Naive thymus-derived CD4-positive, alpha-beta T cell (primary cell): Measurements from ENCODE around the gene GABRG3. TPM values are rescaled to one million over a fixed set of nuclear protein-coding genes. Genes with fewer than 3 reads are reported as not detected.

ENCODE experiments used
- ATAC-seq: fragments of 150-1000 bp; cut with Tn5 transposase; 2 replicates; pipeline ENCODE4 v1.10.0; 2021; ENCODE audit warnings: mild to moderate bottlenecking, moderate library complexity
- CTCF ChIA-PET: fragments of 350-600 bp; sonication (Branson Sonifier 250); formaldehyde crosslinking; loops from one replicate; lab custom pipeline; 2021; ENCODE audit warnings: antibody characterized with exemption; lab: Charles Lee
- POLR2A ChIA-PET: fragments of 350-600 bp; sonication (Branson Sonifier 250); formaldehyde crosslinking; loops from one replicate; lab custom pipeline; 2021; ENCODE audit warnings: antibody characterized with exemption, inconsistent platforms; lab: Charles Lee
- DNase-seq, 9 donors: peaks; one replicate each; pipeline versions ENCODE4 v3.0.0 to v3.0.0-alpha.2; 2020 to 2022; ENCODE audit warnings: mixed read lengths in 1 of 9
- H3K27ac ChIP-seq: one replicate; pipeline ENCODE4 v1.7.0; 2013; ENCODE audit warnings: mild to moderate bottlenecking, low read depth, low read length, moderate library complexity
- H3K27me3 ChIP-seq, 2 donors: one replicate each; pipeline ENCODE4 v1.7.0; 2013; ENCODE audit warnings: low read length in 2 of 2, mild to moderate bottlenecking in 2 of 2, moderate library complexity in 2 of 2; ENCODE audit not compliant: control insufficient read depth in 2 of 2, insufficient read depth in 2 of 2
- H3K36me3 ChIP-seq, 3 experiments: 1 replicate in 2 of 3; 2 replicates in 1 of 3; pipeline ENCODE4 v1.7.0; 2013; ENCODE audit warnings: low read length in 3 of 3, mild to moderate bottlenecking in 3 of 3, moderate library complexity in 1 of 3; ENCODE audit not compliant: insufficient read depth in 3 of 3, control insufficient read depth in 2 of 3
- H3K4me1 ChIP-seq, 2 donors: one replicate each; pipeline ENCODE4 v1.7.0; 2013; ENCODE audit warnings: low read length in 2 of 2, mild to moderate bottlenecking in 2 of 2, moderate library complexity in 1 of 2; ENCODE audit not compliant: control insufficient read depth in 2 of 2, insufficient read depth in 2 of 2
- H3K4me3 ChIP-seq: 2 replicates; pipeline ENCODE4 v1.7.0; 2013; ENCODE audit warnings: mild to moderate bottlenecking, low read length
- H3K9me3 ChIP-seq, 3 experiments: 1 replicate in 2 of 3; 2 replicates in 1 of 3; pipeline ENCODE4 v1.7.0; 2013; ENCODE audit warnings: low read length in 3 of 3; ENCODE audit not compliant: control insufficient read depth in 2 of 3
- H3K27ac Mint-ChIP-seq, 9 donors: one replicate each; pipeline ENCODE4 v1.8.0; 2020 to 2022; ENCODE audit warnings: mixed read lengths in 9 of 9, mild to moderate bottlenecking in 8 of 9, moderate library complexity in 5 of 9, inconsistent platforms in 2 of 9
- H3K27me3 Mint-ChIP-seq, 5 donors: one replicate each; pipeline ENCODE4 v1.8.0; 2021 to 2022; ENCODE audit warnings: mixed read lengths in 5 of 5, mild to moderate bottlenecking in 1 of 5
- H3K36me3 Mint-ChIP-seq, 5 donors: one replicate each; pipeline ENCODE4 v1.8.0; 2020 to 2022; ENCODE audit warnings: mixed read lengths in 5 of 5, mild to moderate bottlenecking in 3 of 5, inconsistent platforms in 1 of 5
- H3K4me1 Mint-ChIP-seq, 7 donors: one replicate each; pipeline ENCODE4 v1.8.0; 2020 to 2022; ENCODE audit warnings: mixed read lengths in 7 of 7, mild to moderate bottlenecking in 3 of 7, inconsistent platforms in 1 of 7
- H3K4me3 Mint-ChIP-seq, 10 donors: one replicate each; pipeline ENCODE4 v1.8.0; 2020 to 2022; ENCODE audit warnings: mild to moderate bottlenecking in 10 of 10, mixed read lengths in 10 of 10, moderate library complexity in 6 of 10, inconsistent platforms in 2 of 10
- H3K9me3 Mint-ChIP-seq, 11 donors: one replicate each; pipeline ENCODE4 v1.8.0; 2020 to 2022; ENCODE audit warnings: mixed read lengths in 11 of 11, mild to moderate bottlenecking in 4 of 11, inconsistent platforms in 1 of 11, moderate library complexity in 1 of 11
- intact Hi-C, 2 donors: fragments of 100-400 bp; cut with micrococcal nuclease; formaldehyde crosslinking; loops; one replicate each; pipeline ENCODE4 v1.15.1; 2023
- polyA plus RNA-seq, 2 donors: library from polyadenylated mRNA; unstranded; fragments of 300-500 nt; fragmentation: Illumina TruSeq; gene quantifications; one replicate each; pipeline ENCODE4 v1.2.3, GENCODE V29; 2021
- total RNA-seq, 6 experiments: library from RNA in 5 of 6; stranded (reverse) in 5 of 6; gene quantifications; 1 replicate in 5 of 6; 2 replicates in 1 of 6; pipeline ENCODE4 v1.2.3 and lab custom pipeline; 2021 to 2026

GABRG3 gene
- total and polyA plus RNA-seq, 7 experiments from 2014 or later: not detected

DNA sequence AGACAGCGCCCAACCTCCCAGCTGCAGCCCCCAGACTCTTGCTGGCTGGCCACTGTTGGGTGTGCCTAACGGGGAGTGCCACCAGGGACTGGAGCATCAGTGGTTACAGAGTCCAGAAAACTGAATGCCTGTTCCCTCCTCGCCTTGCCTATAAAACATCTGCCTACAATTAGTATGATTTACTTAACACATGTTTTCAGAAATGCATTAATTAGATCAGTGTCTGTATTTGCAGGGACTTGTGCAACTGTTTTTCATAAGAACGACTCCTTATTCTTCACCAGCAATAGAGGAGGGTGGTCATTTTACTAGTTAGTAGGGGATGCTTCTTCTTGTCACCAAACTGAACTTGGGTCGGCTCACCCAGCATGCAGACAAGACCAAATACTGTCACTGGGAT is 248.7 kb downstream of the GABRG3 start:
- H3K4me3 ChIP-seq: no peak overlapping the region
- H3K9me3 Mint-ChIP-seq: peaks cover 0 to 18% (median 10%) of the 10 kb centered on the region in 11 donors
- no peaks in the 10 kb centered on the region for H3K27me3 ChIP-seq
- no peak for ATAC-seq
- no peak for DNase-seq
- no peak overlapping the region for H3K27ac Mint-ChIP-seq
- intact Hi-C loops: no loop called here
- CTCF ChIA-PET: no interaction called here
- POLR2A ChIA-PET: no interaction called here
- no peaks in the 10 kb centered on the region for H3K9me3 ChIP-seq
- H3K36me3 ChIP-seq: no peaks in the 10 kb centered on the region
- H3K36me3 Mint-ChIP-seq: no peaks in the 10 kb centered on the region
- no peaks in the 10 kb centered on the region for H3K4me1 ChIP-seq
- no peak overlapping the region for H3K27ac ChIP-seq
- no peak overlapping the region for H3K4me3 Mint-ChIP-seq
- no peaks in the 10 kb centered on the region for H3K4me1 Mint-ChIP-seq
- peaks cover 0 to 5% (median 0%) of the 10 kb centered on the region in 5 donors for H3K27me3 Mint-ChIP-seq

GRCh38 chr15:27220199-27220598 is 249.2 kb downstream of the GABRG3 start:
- no peaks in the 10 kb centered on the region for H3K27me3 ChIP-seq
- intact Hi-C loops: no loop called here

GRCh38 chr15:27222479-27222878 is 251.5 kb downstream of the GABRG3 start:
- ChIA-PET POLR2A (no interaction called here), CTCF (no interaction called here)
- DNase-seq (no peak), ATAC-seq (no peak)
- no peaks in the 10 kb centered on the region for H3K27me3 ChIP-seq
- peaks cover 0 to 2% (median 0%) of the 10 kb centered on the region in 7 donors for H3K4me1 Mint-ChIP-seq
- H3K4me1 ChIP-seq: no peaks in the 10 kb centered on the region
- H3K36me3 ChIP-seq: no peaks in the 10 kb centered on the region
- H3K36me3 Mint-ChIP-seq: no peaks in the 10 kb centered on the region
- intact Hi-C loops: no loop called here
- H3K9me3 Mint-ChIP-seq: peaks cover 0 to 24% (median 10%) of the 10 kb centered on the region in 11 donors
- no peak overlapping the region for H3K4me3 ChIP-seq
- H3K27ac ChIP-seq: no peak overlapping the region
- peaks cover 0 to 5% (median 0%) of the 10 kb centered on the region in 5 donors for H3K27me3 Mint-ChIP-seq
- H3K27ac Mint-ChIP-seq: no peak overlapping the region
- no peaks in the 10 kb centered on the region for H3K9me3 ChIP-seq
- no peak overlapping the region for H3K4me3 Mint-ChIP-seq

More at GRCh38 chr15:27220199-27220598, 249.2 kb downstream of the GABRG3 start:
- no peaks in the 10 kb centered on the region for H3K9me3 ChIP-seq
- Mint-ChIP-seq H3K27me3 (peaks cover 0 to 5% (median 0%) of the 10 kb centered on the region in 5 donors), H3K4me1 (no peaks in the 10 kb centered on the region), H3K27ac (no peak overlapping the region), H3K9me3 (peaks cover 0 to 19% (median 10%) of the 10 kb centered on the region in 11 donors), H3K36me3 (no peaks in the 10 kb centered on the region), H3K4me3 (no peak overlapping the region)
- DNase-seq (no peak), ATAC-seq (no peak)
- no peak overlapping the region for H3K27ac ChIP-seq
- CTCF ChIA-PET: no interaction called here
- POLR2A ChIA-PET: no interaction called here
- H3K36me3 ChIP-seq: no peaks in the 10 kb centered on the region
- H3K4me3 ChIP-seq: no peak overlapping the region
- no peaks in the 10 kb centered on the region for H3K4me1 ChIP-seq

- Histone ChIP-seq H3K4me1 (no peaks in the 10 kb centered on the region), H3K27ac (no peak overlapping the region), H3K36me3 (no peaks in the 10 kb centered on the region), H3K9me3 (no peaks in the 10 kb centered on the region), H3K4me3 (no peak overlapping the region), H3K27me3 (no peaks in the 10 kb centered on the region)
- ChIA-PET POLR2A (no interaction called here), CTCF (no interaction called here)
- H3K27ac Mint-ChIP-seq: no peak overlapping the region
- ATAC-seq (no peak), DNase-seq (no peak)
- H3K4me3 Mint-ChIP-seq: no peak overlapping the region
- peaks cover 0 to 23% (median 10%) of the 10 kb centered on the region in 11 donors for H3K9me3 Mint-ChIP-seq
- no peaks in the 10 kb centered on the region for H3K36me3 Mint-ChIP-seq
- peaks cover 0 to 5% (median 0%) of the 10 kb centered on the region in 5 donors for H3K27me3 Mint-ChIP-seq
- peaks cover 0 to 2% (median 0%) of the 10 kb centered on the region in 7 donors for H3K4me1 Mint-ChIP-seq
- intact Hi-C loops: no loop called here
These were observed 252.2 kb downstream of the GABRG3 start for GRCh38 chr15:27223179-27223578.

GRCh38 chr15:27231811-27232210 is 260.8 kb downstream of the GABRG3 start:
- intact Hi-C loops: no loop called here
- no peaks in the 10 kb centered on the region for H3K9me3 ChIP-seq
- DNase-seq (no peak), ATAC-seq (no peak)
- Mint-ChIP-seq H3K36me3 (no peaks in the 10 kb centered on the region), H3K9me3 (peaks cover 0 to 19% (median under 1%) of the 10 kb centered on the region in 11 donors), H3K27me3 (no peaks in the 10 kb centered on the region), H3K27ac (no peak overlapping the region), H3K4me3 (no peak overlapping the region), H3K4me1 (no peaks in the 10 kb centered on the region)
- H3K36me3 ChIP-seq: no peaks in the 10 kb centered on the region
- H3K27ac ChIP-seq: no peak overlapping the region
- ChIA-PET POLR2A (no interaction called here), CTCF (no interaction called here)
- no peak overlapping the region for H3K4me3 ChIP-seq
- H3K4me1 ChIP-seq: no peaks in the 10 kb centered on the region
- H3K27me3 ChIP-seq: no peaks in the 10 kb centered on the region

GRCh38 chr15:27232876-27233275 is 261.9 kb downstream of the GABRG3 start:
- Histone ChIP-seq H3K36me3 (no peaks in the 10 kb centered on the region), H3K27me3 (no peaks in the 10 kb centered on the region), H3K4me3 (no peak overlapping the region), H3K4me1 (no peaks in the 10 kb centered on the region), H3K27ac (no peak overlapping the region), H3K9me3 (no peaks in the 10 kb centered on the region)
- no peaks in the 10 kb centered on the region for H3K36me3 Mint-ChIP-seq
- CTCF ChIA-PET: no interaction called here
- no peak overlapping the region for H3K4me3 Mint-ChIP-seq
- H3K9me3 Mint-ChIP-seq: peaks cover 0 to 22% (median 2%) of the 10 kb centered on the region in 11 donors
- no peak for DNase-seq
- POLR2A ChIA-PET: no interaction called here
- no peaks in the 10 kb centered on the region for H3K27me3 Mint-ChIP-seq
- H3K4me1 Mint-ChIP-seq: no peaks in the 10 kb centered on the region
- intact Hi-C loops: no loop called here
- no peak for ATAC-seq
- no peak overlapping the region for H3K27ac Mint-ChIP-seq

DNA sequence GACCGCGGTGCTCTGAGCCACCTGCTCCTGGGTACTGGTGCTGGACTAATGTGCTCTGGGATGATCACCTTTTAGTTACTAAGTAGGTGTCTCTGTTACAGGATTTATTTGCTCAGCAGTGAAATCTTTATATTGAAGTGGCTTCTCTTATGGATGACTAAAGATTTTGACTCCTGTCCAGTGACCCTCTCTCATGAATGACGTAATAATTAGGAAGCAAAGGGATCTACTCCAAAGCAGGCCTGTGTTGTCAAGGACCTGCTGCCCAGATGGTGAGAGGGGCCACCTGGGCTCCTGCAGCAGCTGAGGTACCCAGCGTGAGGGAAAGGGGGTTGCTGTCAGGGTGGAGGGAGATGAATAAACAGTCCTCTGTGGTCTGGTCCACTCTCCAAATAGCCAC is 263.6 kb downstream of the GABRG3 start:
- H3K36me3 Mint-ChIP-seq: no peaks in the 10 kb centered on the region
- ChIA-PET CTCF (no interaction called here), POLR2A (no interaction called here)
- no peaks in the 10 kb centered on the region for H3K4me1 ChIP-seq
- no peak overlapping the region for H3K4me3 Mint-ChIP-seq
- H3K9me3 ChIP-seq: no peaks in the 10 kb centered on the region
- no peak for ATAC-seq
- no peak overlapping the region for H3K4me3 ChIP-seq
- intact Hi-C loops: no loop called here
- DNase-seq: no peak
- H3K36me3 ChIP-seq: no peaks in the 10 kb centered on the region
- H3K4me1 Mint-ChIP-seq: no peaks in the 10 kb centered on the region
- H3K9me3 Mint-ChIP-seq: peaks cover 0 to 12% (median 2%) of the 10 kb centered on the region in 11 donors
- H3K27me3 ChIP-seq: no peaks in the 10 kb centered on the region
- no peaks in the 10 kb centered on the region for H3K27me3 Mint-ChIP-seq
- no peak overlapping the region for H3K27ac ChIP-seq
- no peak overlapping the region for H3K27ac Mint-ChIP-seq
